ENCODE measurements around the gene LANCL1.
"Not testable (repeated sequence)": the region's sequence is repeated elsewhere in the genome, so short reads cannot be mapped to it uniquely, and the experiment has no call there.

Gene LANCL1

DNA sequence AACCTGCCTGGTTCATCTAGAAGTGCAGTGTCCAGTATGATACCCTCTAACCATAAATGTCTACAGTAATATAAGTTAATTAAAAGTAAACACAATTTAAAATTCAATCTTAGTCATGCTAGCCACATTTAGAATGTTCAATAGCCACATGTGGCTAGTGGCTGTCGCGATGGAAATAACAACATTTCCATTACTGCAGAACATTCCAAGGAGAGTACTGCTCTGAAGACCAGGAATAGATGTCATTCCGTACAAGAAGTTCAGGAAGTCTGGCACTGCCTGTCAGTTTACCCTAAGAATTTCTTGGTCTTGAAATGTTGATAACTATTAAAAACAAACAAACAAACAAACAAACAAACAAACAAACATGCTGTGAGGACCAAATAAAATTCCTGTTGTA lies 17.2 kb downstream of the LANCL1 start:
- DNase-seq (ENCODE audit: low spot score) = no peak

- DNase-seq (ENCODE audit: low spot score) = no peak
These were observed 18.2 kb downstream of the LANCL1 start for GRCh38 chr2:210458395-210458794.

GRCh38 chr2:210456571-210456970 lies 20.0 kb downstream of the LANCL1 start:
- no peak for DNase-seq (ENCODE audit: low spot score)

- no peak for DNase-seq (ENCODE audit: low spot score)
These were observed 22.2 kb downstream of the LANCL1 start for GRCh38 chr2:210454336-210454735.

- no peak for DNase-seq (ENCODE audit: low spot score)
These were observed 24.4 kb downstream of the LANCL1 start for GRCh38 chr2:210452194-210452593.

DNA sequence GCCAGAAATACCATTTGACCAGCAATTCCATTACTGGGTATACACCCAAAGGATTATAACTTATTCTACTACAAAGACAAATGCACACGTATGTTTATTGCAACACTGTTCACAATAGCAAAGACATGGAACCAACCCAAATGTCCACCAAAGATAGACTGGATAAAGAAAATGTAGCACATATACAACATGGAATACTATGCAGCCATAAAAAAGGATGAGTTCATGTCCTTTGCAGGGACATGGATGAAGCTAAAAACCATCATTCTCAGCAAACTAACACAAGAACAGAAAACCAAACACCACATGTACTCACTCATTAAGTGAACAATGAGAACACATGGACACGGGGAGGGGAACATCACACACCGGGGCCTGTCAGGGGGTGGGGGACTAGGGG lies 25.6 kb downstream of the LANCL1 start:
- not testable (repeated sequence) for DNase-seq (ENCODE audit: low spot score)

- no peak for DNase-seq (ENCODE audit: low spot score)
These were observed 30.8 kb downstream of the LANCL1 start for GRCh38 chr2:210445732-210446131.

GRCh38 chr2:210445116-210445707 lies 31.3 kb downstream of the LANCL1 start:
- DNase-seq (ENCODE audit: low spot score) = peak; percentile 29

DNA sequence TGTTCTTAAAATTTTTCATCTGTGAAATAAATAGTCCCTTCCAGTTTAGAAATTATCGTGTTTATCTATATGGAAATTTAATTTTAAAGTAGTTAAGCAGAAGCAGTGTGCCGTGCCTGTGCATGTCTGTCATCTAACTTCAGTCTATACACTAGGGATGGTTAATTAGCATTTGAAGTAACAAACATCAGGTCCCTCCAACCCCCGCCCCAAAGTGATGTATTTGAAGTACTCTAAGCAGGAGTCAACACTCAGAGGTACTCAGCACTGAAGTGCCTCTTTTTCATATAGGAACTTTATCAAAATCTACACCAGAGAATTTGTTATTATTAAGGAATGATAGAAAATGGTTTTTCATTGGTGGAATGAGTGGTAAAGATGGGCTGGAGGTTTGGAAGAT lies 33.0 kb downstream of the LANCL1 start:
- peak; percentile 16 for DNase-seq (ENCODE audit: low spot score)

DNA sequence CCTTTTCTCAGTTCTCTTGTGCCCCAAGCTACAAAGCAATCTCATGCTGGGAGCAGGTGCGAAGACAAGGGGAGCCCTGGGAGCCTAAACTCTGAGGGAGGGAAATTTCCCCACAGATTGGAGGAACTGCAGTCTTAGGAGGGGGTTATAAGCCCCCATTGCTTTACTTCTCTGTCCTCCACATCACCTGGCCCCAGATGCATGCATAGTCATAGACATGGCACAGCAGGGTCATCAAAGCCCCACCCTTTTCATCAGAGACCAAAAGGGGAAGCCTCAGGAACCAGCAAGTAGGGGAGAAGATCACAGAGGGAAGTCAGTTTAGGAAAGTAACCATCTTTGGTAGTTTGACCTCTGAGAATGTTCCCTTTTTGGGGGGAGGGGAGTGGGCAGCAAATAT lies 33.7 kb downstream of the LANCL1 start:
- DNase-seq (ENCODE audit: low spot score) = peak; percentile 18

GRCh38 chr2:210442457-210442856 lies 34.1 kb downstream of the LANCL1 start:
- DNase-seq (ENCODE audit: low spot score) = no peak

DNA sequence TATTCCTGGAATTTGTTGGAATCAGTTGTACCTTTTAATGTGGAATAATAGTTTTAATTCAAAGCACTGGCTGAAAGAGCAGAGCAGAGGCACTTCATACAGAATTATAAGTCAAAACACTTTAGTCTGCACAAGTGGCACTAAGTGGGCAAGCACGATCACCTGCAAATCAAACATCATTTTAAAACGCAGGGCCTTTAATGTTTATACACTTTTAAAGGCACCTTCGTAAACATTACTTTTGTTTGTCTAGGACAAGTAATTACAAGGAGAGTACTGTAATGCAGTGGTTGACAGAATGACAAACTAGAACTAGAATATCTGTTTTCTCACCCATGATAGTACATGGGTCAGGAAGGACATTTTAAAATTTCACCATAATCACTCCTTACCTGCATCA lies 36.4 kb downstream of the LANCL1 start:
- DNase-seq (ENCODE audit: low spot score) = no peak

GRCh38 chr2:210435439-210435838 lies 41.1 kb downstream of the LANCL1 start:
- DNase-seq (ENCODE audit: low spot score) = no peak

DNA sequence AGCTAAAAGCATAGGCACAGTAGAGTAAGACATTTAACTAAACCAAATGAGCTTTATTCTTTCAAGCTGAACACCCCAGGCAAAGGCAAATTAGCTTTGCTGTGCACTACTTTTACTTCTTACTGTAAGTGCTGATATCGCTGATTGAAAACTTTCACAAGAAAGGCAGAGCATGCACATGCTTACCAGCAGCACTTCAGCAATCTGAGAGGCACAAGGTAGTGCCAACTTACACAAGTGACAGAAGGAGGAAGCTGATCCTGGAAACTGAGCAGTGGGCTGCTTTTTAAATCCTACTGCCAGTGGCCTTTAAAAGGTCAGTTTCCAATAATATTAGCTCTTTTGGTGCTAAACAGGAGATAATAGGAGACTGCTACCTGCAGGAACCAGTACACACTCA lies 43.9 kb downstream of the LANCL1 start:
- no peak for DNase-seq (ENCODE audit: low spot score)

GRCh38 chr2:210429403-210430137 lies 47.0 kb downstream of the LANCL1 start:
- DNase-seq (ENCODE audit: low spot score) = no peak

- DNase-seq (ENCODE audit: low spot score) = no peak
These were observed 48.0 kb downstream of the LANCL1 start for GRCh38 chr2:210428393-210429179.

GRCh38 chr2:210427309-210427708 lies 49.2 kb downstream of the LANCL1 start:
- DNase-seq (ENCODE audit: low spot score) = not testable (repeated sequence)

GRCh38 chr2:210422366-210422765 lies 54.2 kb downstream of the LANCL1 start:
- no peak for DNase-seq (ENCODE audit: low spot score)

- no peak for DNase-seq (ENCODE audit: low spot score)
These were observed 54.6 kb downstream of the LANCL1 start for GRCh38 chr2:210421916-210422315.

- DNase-seq (ENCODE audit: low spot score) = no peak
These were observed 63.9 kb downstream of the LANCL1 start for GRCh38 chr2:210412660-210413059.

DNA sequence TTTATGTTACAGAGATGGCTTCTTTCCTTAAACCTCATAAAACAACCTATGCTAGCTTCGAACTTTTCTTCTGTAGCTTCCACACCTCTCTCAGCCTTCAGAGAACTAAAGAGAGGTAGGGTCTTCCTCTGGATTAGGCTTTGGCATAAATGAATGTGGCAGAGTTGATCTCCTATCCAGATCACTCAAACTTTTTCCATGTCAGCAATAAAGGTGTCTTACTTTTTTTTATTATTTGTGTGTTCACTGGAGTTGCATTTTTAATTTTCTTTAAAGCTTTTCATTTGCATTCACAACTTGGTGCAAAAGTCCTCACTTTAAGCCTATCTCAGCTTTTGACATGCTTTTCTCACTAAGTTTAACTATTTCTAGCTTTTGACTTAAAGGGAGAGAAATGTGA lies 66.0 kb downstream of the LANCL1 start:
- no peak for DNase-seq (ENCODE audit: low spot score)

- DNase-seq (ENCODE audit: low spot score) = no peak
These were observed 77.0 kb downstream of the LANCL1 start for GRCh38 chr2:210399440-210400041.

DNA sequence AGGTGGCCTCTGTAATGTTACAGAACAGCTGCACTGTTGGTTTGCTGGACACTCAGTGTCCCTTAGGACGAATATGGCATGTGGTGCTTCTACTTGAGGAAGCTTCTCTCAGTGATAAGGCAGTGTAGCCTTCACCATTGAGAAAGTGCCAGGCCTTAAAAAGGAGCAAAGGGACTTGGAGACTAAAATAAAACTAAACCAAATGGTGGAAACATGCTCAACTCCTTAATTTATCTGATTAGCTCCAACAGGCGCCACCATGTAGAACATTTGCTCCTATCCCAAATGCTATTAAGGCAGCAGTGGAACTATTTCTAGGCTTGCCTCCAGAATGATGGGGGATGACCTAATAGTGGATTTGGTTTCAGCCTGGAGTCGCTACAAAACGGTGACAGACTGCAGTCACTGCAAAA lies 84.1 kb downstream of the LANCL1 start:
- DNase-seq (ENCODE audit: low spot score) = no peak
